HepG2 (cell line): ENCODE data around the gene ZNF620. TPM values are rescaled to one million over a fixed set of nuclear protein-coding genes. Genes with fewer than 3 reads are reported as not detected.

Experiments
- ATAC-seq: fragments of 200-7000 bp; cut with Tn5 transposase; 3 replicates; pipeline ENCODE4 v1.9.1; 2020; ENCODE audit warnings: mild to moderate bottlenecking, moderate library complexity
- BruUV-seq: library from RNA; stranded (reverse); fragments of 400-500 nt; replicated peaks from 2 replicates; lab custom pipeline; 2021; lab: Mats Ljungman, UMichigan
- CTCF ChIA-PET: fragments of 300-600 bp; formaldehyde crosslinking; extraction: SDS; loops from one replicate; lab custom pipeline; 2021; ENCODE audit warnings: low total read pairs, inconsistent platforms, low intra/inter-chr PET ratio; lab: Yijun Ruan, JAX
- POLR2A ChIA-PET: fragments of 350-600 bp; sonication (Branson Sonifier 250); formaldehyde crosslinking; loops from one replicate; lab custom pipeline; 2020; ENCODE audit warnings: antibody characterized with exemption, inconsistent platforms; lab: Yijun Ruan, JAX
- DNase-seq: peaks from one replicate; pipeline ENCODE4 v3.0.0-alpha.2; 2015; ENCODE audit warnings: low spot score
- FAIRE-seq: peaks from 3 replicates; lab custom pipeline; 2011; peaks lifted over from hg19 to GRCh38; lab: Jason Lieb, UNC
- H2AFZ ChIP-seq: one replicate; pipeline ENCODE4 v1.6.1; 2011; ENCODE audit warnings: low read length, inconsistent platforms
- H3K27ac ChIP-seq: fragments of 300-600 bp; 3 replicates; pipeline ENCODE4 v1.8.0; 2011; ENCODE audit warnings: mixed run types, mild to moderate bottlenecking, mixed read lengths, low read length, inconsistent platforms; ENCODE audit not compliant: insufficient read depth; ENCODE audit errors: extremely low read length
- H3K27me3 ChIP-seq, 2 experiments: fragments of 200-600 bp in 1 of 2; 2 replicates in 1 of 2; 3 replicates in 1 of 2; pipeline versions ENCODE4 v1.6.0 to v1.8.0; 2011; ENCODE audit warnings: low read length in 2 of 2, mild to moderate bottlenecking in 2 of 2, moderate library complexity in 2 of 2, inconsistent platforms in 1 of 2; ENCODE audit not compliant: insufficient read depth in 2 of 2, control insufficient read depth in 1 of 2
- H3K36me3 ChIP-seq, 2 experiments: fragments of 200-600 bp in 1 of 2; replicated peaks in 1 of 2; 2 replicates in 1 of 2; 3 replicates in 1 of 2; pipeline versions ENCODE4 v1.5.1 to v1.8.0; 2011; ENCODE audit warnings: low read length in 2 of 2, inconsistent platforms in 1 of 2; ENCODE audit not compliant: insufficient read depth in 2 of 2, control insufficient read depth in 1 of 2
- H3K4me1 ChIP-seq: 2 replicates; pipeline ENCODE4 v1.5.1; 2012; ENCODE audit warnings: low read length, inconsistent platforms; ENCODE audit not compliant: insufficient read depth
- H3K4me2 ChIP-seq: 2 replicates; pipeline ENCODE4 v1.6.0; 2011; ENCODE audit warnings: low read depth, low read length, inconsistent platforms
- H3K4me3 ChIP-seq, 3 experiments: fragments of 200-600 bp in 1 of 3; sonication (generic), shearing (Covaris generic) in 1 of 3; replicated peaks in 1 of 3; 2 replicates each; pipeline ENCODE4 v1.5.1; 2011 to 2016; ENCODE audit warnings: low read length in 3 of 3, inconsistent platforms in 2 of 3, low read depth in 2 of 3, mild to moderate bottlenecking in 2 of 3, control low read depth in 1 of 3, mixed read lengths in 1 of 3; ENCODE audit not compliant: insufficient read depth in 1 of 3
- H3K79me2 ChIP-seq: one replicate; pipeline ENCODE4 v1.6.1; 2011; ENCODE audit warnings: low read length, inconsistent platforms; ENCODE audit not compliant: insufficient read depth
- H3K9ac ChIP-seq: 2 replicates; pipeline ENCODE4 v1.6.0; 2011; ENCODE audit warnings: mild to moderate bottlenecking, low read depth, low read length, inconsistent platforms; ENCODE audit not compliant: insufficient read depth
- H3K9me3 ChIP-seq: 2 replicates; pipeline ENCODE4 v1.5.1; 2012; ENCODE audit warnings: mild to moderate bottlenecking, low read length
- H4K20me1 ChIP-seq: 2 replicates; pipeline ENCODE4 v1.6.0; 2011; ENCODE audit warnings: inconsistent platforms, mild to moderate bottlenecking, low read length, moderate library complexity; ENCODE audit not compliant: insufficient read depth
- ESRRA ChIP-seq: sonication (generic); formaldehyde crosslinking; IDR thresholded peaks from 2 replicates; pipeline ENCODE4 v1.5.1; 2020; ENCODE audit warnings: mild to moderate bottlenecking, low read depth, missing genetic modification reagents
- HES4 ChIP-seq: sonication (generic); formaldehyde crosslinking; IDR thresholded peaks from 2 replicates; pipeline ENCODE4 v1.9.0; 2021; ENCODE audit warnings: mild to moderate bottlenecking, missing genetic modification reagents, borderline replicate concordance
- MAF1 ChIP-seq: sonication (generic); formaldehyde crosslinking; IDR thresholded peaks from 2 replicates; pipeline ENCODE4 v1.5.0; 2020; ENCODE audit warnings: missing genetic modification reagents, borderline replicate concordance
- MED8 ChIP-seq: sonication (generic); formaldehyde crosslinking; IDR thresholded peaks from 2 replicates; pipeline ENCODE4 v1.8.1; 2023; ENCODE audit warnings: mild to moderate bottlenecking, missing genetic modification reagents; ENCODE audit not compliant: insufficient replicate concordance
- POLR2AphosphoS5 ChIP-seq: IDR thresholded peaks from 2 replicates; pipeline ENCODE4 v1.6.1; 2012; ENCODE audit warnings: low read depth, low read length
- RBFOX2 ChIP-seq: fragments of 200-400 bp; formaldehyde crosslinking; IDR thresholded peaks from 2 replicates; pipeline ENCODE4 v1.6.1; 2017; ENCODE audit warnings: low read depth, mild to moderate bottlenecking, low read length
- RBM22 ChIP-seq: fragments of 200-400 bp; formaldehyde crosslinking; optimal IDR thresholded peaks from 2 replicates; pipeline ENCODE3; 2017; ENCODE audit warnings: mild to moderate bottlenecking, low read length, moderate library complexity
- TBL1XR1 ChIP-seq: fragments of 150-350 bp; IDR thresholded peaks from 2 replicates; pipeline ENCODE4 v1.6.1; 2014; ENCODE audit warnings: borderline replicate concordance, low read length; ENCODE audit not compliant: partially characterized antibody
- ZMYM3 ChIP-seq: sonication (generic); formaldehyde crosslinking; IDR thresholded peaks from 2 replicates; pipeline ENCODE4 v1.5.1; 2020; ENCODE audit warnings: mild to moderate bottlenecking, missing genetic modification reagents
- ZNF121 ChIP-seq: sonication (generic); formaldehyde crosslinking; IDR thresholded peaks from 2 replicates; pipeline ENCODE4 v1.5.0; 2020; ENCODE audit warnings: mild to moderate bottlenecking, missing genetic modification reagents
- ZNF136 ChIP-seq: sonication (generic); formaldehyde crosslinking; IDR thresholded peaks from 2 replicates; pipeline ENCODE4 v1.8.1; 2022; ENCODE audit warnings: low read depth, mild to moderate bottlenecking, moderate library complexity, missing genetic modification reagents
- ZNF331 ChIP-seq: sonication (generic); formaldehyde crosslinking; IDR thresholded peaks from 2 replicates; pipeline ENCODE4 v1.4.0; 2020; ENCODE audit warnings: missing genetic modification reagents
- ZNF446 ChIP-seq: sonication (generic); formaldehyde crosslinking; IDR thresholded peaks from 2 replicates; pipeline ENCODE4 v1.5.0; 2020; ENCODE audit warnings: mild to moderate bottlenecking, missing genetic modification reagents
- ZNF792 ChIP-seq: IDR thresholded peaks from 2 replicates; pipeline ENCODE4 v1.6.1; 2016
- WGBS: methylation state at CpG from one replicate; pipeline ENCODE4 v1.1.6; 2017; ENCODE audit warnings: low lambda C conversion rate; 5-methylcytosine and 5-hydroxymethylcytosine counted together
- in situ Hi-C: cut with HindIII; loops from 2 replicates; pipeline ENCODE4 v1.10.0; 2017; ENCODE audit warnings: low pct_unique_long_range_greater_than_20kb; ENCODE audit not compliant: extremely low pct_ligation_motif_present
- intact Hi-C: fragments of 100-400 bp; cut with micrococcal nuclease; formaldehyde crosslinking; loops from one replicate; pipeline ENCODE4 v1.10.0; 2022; ENCODE audit not compliant: unreplicated experiment
- polyA plus RNA-seq, 8 experiments: library from polyadenylated mRNA; depleted of rRNA in 3 of 8; stranded (reverse) in 7 of 8; unstranded in 1 of 8; fragments of >200 nt; fragmentation: Illumina TruSeq in 4 of 8; extraction: Trizol in 4 of 8; gene quantifications; 2 replicates each; pipeline versions ENCODE4 v1.2.1 to v1.2.3, GENCODE V29; 2011 to 2016; ENCODE audit warnings: low read depth in 4 of 8, missing spikeins in 1 of 8, mixed read lengths in 1 of 8; ENCODE audit not compliant: insufficient read depth in 1 of 8
- total RNA-seq, 5 experiments: library from RNA; depleted of rRNA; stranded (reverse); fragments of >200 nt; fragmentation: Illumina TruSeq; extraction: Trizol; gene quantifications; 2 replicates each; pipeline ENCODE4 v1.2.3, GENCODE V29; 2016; ENCODE audit warnings: low read depth in 1 of 5
- TF ChIP-seq, protein P1 (sequence below): sonication (generic); formaldehyde crosslinking; IDR thresholded peaks from 2 replicates; pipeline ENCODE4 v1.5.0; 2020; ENCODE audit warnings: missing genetic modification reagents, mild to moderate bottlenecking, borderline replicate concordance
- TF ChIP-seq, protein P2 (sequence below): sonication (generic); formaldehyde crosslinking; IDR thresholded peaks from 2 replicates; pipeline ENCODE4 v1.8.0; 2022; ENCODE audit warnings: missing genetic modification reagents, mild to moderate bottlenecking, moderate library complexity, borderline replicate concordance
- TF ChIP-seq, protein P3 (sequence below): sonication (generic); formaldehyde crosslinking; IDR thresholded peaks from 2 replicates; pipeline ENCODE4 v1.5.1; 2020; ENCODE audit warnings: mild to moderate bottlenecking, missing genetic modification reagents, moderate library complexity

Gene ZNF620
- total and polyA plus RNA-seq, 2 of the 13 experiments (the other 11 are each of a cell fraction or from before 2014, with no cell fraction given), result 2.3 to 12.2 TPM

DNA sequence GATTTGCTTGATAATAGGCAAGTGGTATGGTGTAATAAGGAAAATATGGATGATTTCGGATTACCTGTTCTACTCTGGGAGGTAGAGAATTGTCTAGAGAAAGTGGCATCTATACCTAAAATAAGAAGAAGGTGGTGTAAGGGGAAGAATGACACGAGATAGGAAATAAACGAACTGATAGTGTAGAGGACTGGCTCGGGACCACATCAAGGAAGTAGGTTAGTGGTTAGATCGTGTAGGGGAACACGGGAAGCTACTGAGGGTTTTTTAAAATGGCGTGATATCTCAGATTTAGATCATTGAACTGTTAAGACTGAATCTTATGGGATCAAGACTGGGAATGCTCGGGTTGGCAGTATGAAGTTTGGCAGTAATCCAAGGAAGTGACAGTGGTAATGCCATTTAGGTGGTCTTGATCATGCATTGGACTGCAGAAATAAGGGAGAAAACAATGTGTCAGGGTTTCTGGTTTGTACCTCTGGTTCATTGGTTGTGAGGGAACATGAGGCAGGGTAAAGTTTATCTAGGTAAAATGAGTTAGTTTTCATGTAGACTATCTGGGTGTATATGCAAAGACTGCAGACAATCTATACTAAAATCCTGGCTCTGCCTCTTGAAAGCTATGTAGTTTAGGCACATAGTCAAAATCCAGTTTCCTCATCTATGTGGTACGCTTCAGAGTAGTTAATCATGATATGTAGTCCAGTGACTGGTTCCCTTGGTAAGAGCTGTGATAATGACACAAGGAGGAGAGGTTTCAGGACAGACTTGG is 41.3 kb upstream of the ZNF620 start:
- no peak for DNase-seq
- WGBS, result 88% methylated on average over 9 of the region's 9 CpGs
- BruUV-seq, result no TSS peak
- in situ Hi-C loops, result no loop called here
- H3K36me3 ChIP-seq, result peaks cover 8 to 27% of the 10 kb centered on the region in 2 experiments
- no peaks in the 10 kb centered on the region for H3K27me3 ChIP-seq
- H3K27ac ChIP-seq, result no peak overlapping the region
- ChIA-PET POLR2A (interaction anchor here (0.9 to 3.6 kb wide), 5 partner anchors 11 to 41 kb away, joined by 3 to 14 read pairs (median 4); partner anchors contain the start of genes ZNF619 and ZNF620), CTCF (no interaction called here)
- no peaks in the 10 kb centered on the region for H3K9me3 ChIP-seq
- no peak overlapping the region for H3K4me2 ChIP-seq
- no peak overlapping the region for H2AFZ ChIP-seq
- no peak overlapping the region for H3K4me3 ChIP-seq
- no peak for FAIRE-seq
- peaks cover 24% of the 10 kb centered on the region for H3K4me1 ChIP-seq
- no peak overlapping the region for H3K9ac ChIP-seq
- intact Hi-C loops, result no loop called here
- peaks cover 7% of the 10 kb centered on the region for H3K79me2 ChIP-seq
- H4K20me1 ChIP-seq, result peaks cover 8% of the 10 kb centered on the region
- peak; percentile 4; the same call in 1 of the 3 replicates for ATAC-seq
- no peak for TF ChIP-seq ESRRA (CRISPR knock-in tag)
- 0 out of 2 replicates have a peak, but pooled peaks have one; percentile 6 for TF ChIP-seq POLR2AphosphoS5
- no peak for TF ChIP-seq MAF1 (CRISPR knock-in tag)
- TF ChIP-seq TBL1XR1, result no peak
- peak; percentile 37; the same call in 1 of the 2 replicates for TF ChIP-seq RBFOX2
- no peak for TF ChIP-seq ZNF121
- TF ChIP-seq, protein P1, sequence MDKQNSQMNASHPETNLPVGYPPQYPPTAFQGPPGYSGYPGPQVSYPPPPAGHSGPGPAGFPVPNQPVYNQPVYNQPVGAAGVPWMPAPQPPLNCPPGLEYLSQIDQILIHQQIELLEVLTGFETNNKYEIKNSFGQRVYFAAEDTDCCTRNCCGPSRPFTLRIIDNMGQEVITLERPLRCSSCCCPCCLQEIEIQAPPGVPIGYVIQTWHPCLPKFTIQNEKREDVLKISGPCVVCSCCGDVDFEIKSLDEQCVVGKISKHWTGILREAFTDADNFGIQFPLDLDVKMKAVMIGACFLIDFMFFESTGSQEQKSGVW (CRISPR knock-in tag), result no peak
- TF ChIP-seq ZNF792 (CRISPR knock-in tag), result no peak
- no peak for TF ChIP-seq ZNF446
- TF ChIP-seq, protein P2, sequence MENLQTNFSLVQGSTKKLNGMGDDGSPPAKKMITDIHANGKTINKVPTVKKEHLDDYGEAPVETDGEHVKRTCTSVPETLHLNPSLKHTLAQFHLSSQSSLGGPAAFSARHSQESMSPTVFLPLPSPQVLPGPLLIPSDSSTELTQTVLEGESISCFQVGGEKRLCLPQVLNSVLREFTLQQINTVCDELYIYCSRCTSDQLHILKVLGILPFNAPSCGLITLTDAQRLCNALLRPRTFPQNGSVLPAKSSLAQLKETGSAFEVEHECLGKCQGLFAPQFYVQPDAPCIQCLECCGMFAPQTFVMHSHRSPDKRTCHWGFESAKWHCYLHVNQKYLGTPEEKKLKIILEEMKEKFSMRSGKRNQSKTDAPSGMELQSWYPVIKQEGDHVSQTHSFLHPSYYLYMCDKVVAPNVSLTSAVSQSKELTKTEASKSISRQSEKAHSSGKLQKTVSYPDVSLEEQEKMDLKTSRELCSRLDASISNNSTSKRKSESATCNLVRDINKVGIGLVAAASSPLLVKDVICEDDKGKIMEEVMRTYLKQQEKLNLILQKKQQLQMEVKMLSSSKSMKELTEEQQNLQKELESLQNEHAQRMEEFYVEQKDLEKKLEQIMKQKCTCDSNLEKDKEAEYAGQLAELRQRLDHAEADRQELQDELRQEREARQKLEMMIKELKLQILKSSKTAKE (CRISPR knock-in tag), result no peak
- TF ChIP-seq ZNF136, result no peak
- TF ChIP-seq MED8 (CRISPR knock-in tag), result no peak
- TF ChIP-seq HES4 (CRISPR knock-in tag), result no peak
- TF ChIP-seq RBM22, result peak; percentile 36
- TF ChIP-seq, protein P3, sequence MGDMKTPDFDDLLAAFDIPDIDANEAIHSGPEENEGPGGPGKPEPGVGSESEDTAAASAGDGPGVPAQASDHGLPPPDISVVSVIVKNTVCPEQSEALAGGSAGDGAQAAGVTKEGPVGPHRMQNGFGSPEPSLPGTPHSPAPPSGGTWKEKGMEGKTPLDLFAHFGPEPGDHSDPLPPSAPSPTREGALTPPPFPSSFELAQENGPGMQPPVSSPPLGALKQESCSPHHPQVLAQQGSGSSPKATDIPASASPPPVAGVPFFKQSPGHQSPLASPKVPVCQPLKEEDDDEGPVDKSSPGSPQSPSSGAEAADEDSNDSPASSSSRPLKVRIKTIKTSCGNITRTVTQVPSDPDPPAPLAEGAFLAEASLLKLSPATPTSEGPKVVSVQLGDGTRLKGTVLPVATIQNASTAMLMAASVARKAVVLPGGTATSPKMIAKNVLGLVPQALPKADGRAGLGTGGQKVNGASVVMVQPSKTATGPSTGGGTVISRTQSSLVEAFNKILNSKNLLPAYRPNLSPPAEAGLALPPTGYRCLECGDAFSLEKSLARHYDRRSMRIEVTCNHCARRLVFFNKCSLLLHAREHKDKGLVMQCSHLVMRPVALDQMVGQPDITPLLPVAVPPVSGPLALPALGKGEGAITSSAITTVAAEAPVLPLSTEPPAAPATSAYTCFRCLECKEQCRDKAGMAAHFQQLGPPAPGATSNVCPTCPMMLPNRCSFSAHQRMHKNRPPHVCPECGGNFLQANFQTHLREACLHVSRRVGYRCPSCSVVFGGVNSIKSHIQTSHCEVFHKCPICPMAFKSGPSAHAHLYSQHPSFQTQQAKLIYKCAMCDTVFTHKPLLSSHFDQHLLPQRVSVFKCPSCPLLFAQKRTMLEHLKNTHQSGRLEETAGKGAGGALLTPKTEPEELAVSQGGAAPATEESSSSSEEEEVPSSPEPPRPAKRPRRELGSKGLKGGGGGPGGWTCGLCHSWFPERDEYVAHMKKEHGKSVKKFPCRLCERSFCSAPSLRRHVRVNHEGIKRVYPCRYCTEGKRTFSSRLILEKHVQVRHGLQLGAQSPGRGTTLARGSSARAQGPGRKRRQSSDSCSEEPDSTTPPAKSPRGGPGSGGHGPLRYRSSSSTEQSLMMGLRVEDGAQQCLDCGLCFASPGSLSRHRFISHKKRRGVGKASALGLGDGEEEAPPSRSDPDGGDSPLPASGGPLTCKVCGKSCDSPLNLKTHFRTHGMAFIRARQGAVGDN, result no peak
- no peak for TF ChIP-seq ZNF331 (CRISPR knock-in tag)
- no peak for TF ChIP-seq ZMYM3
